ENCODE data around the gene CDYL2.

CDYL2 gene

GRCh38 chr16:80671281-80671849 is 133.0 kb downstream of the CDYL2 start:
- Histone ChIP-seq H2BK15ac (replicated peaks; ENCODE audit: low read depth) (no peak overlapping the region), H3K9ac (ENCODE audit: low read length) (no peak overlapping the region), H3K4me3 (ENCODE audit: low read length) (no peak overlapping the region), H3K4me2 (ENCODE audit: low read length) (no peak overlapping the region), H3K27me3 (ENCODE audit: insufficient read depth, low read length, poor library complexity) (no peaks in the 10 kb centered on the region), H4K5ac (ENCODE audit: low read length) (no peak overlapping the region), H2BK120ac (ENCODE audit: low read depth, low read length) (no peak overlapping the region), H4K8ac (ENCODE audit: low read depth, low read length) (no peak overlapping the region), H3K4me1 (ENCODE audit: control insufficient read depth, low read depth, low read length) (peaks cover 3% of the 10 kb centered on the region), H3K56ac (ENCODE audit: low read length) (no peak overlapping the region), H3K36me3 (ENCODE audit: control insufficient read depth, insufficient read depth, low read length) (no peaks in the 10 kb centered on the region), H3K4ac (ENCODE audit: low read depth, low read length) (no peak overlapping the region), H3K18ac (ENCODE audit: low read length) (no peak overlapping the region), H3K23ac (ENCODE audit: low read length) (no peak overlapping the region), H3K79me1 (ENCODE audit: low read length) (no peaks in the 10 kb centered on the region), H2BK5ac (ENCODE audit: low read length) (no peak overlapping the region), H3K27ac (ENCODE audit: low read depth, low read length) (no peak overlapping the region), H2AK5ac (ENCODE audit: low read length) (no peak overlapping the region), H3K79me2 (ENCODE audit: control insufficient read depth, insufficient read depth, low read length) (no peaks in the 10 kb centered on the region)
- DNase-seq, result no peak
- no CpG with 5 or more reads among the region's 5 CpGs for WGBS (ENCODE audit: extremely low coverage, insufficient coverage, low lambda C conversion rate)

- Histone ChIP-seq H3K36me3 (ENCODE audit: control insufficient read depth, insufficient read depth, low read length) (no peaks in the 10 kb centered on the region), H3K79me1 (ENCODE audit: low read length) (no peaks in the 10 kb centered on the region), H2BK120ac (ENCODE audit: low read depth, low read length) (no peak overlapping the region), H3K27ac (ENCODE audit: low read depth, low read length) (no peak overlapping the region), H2BK5ac (ENCODE audit: low read length) (no peak overlapping the region), H2BK15ac (replicated peaks; ENCODE audit: low read depth) (no peak overlapping the region), H2AK5ac (ENCODE audit: low read length) (no peak overlapping the region), H3K79me2 (ENCODE audit: control insufficient read depth, insufficient read depth, low read length) (no peaks in the 10 kb centered on the region), H3K4ac (ENCODE audit: low read depth, low read length) (no peak overlapping the region), H3K23ac (ENCODE audit: low read length) (no peak overlapping the region), H4K8ac (ENCODE audit: low read depth, low read length) (no peak overlapping the region), H3K18ac (ENCODE audit: low read length) (no peak overlapping the region), H3K9ac (ENCODE audit: low read length) (no peak overlapping the region), H3K27me3 (ENCODE audit: insufficient read depth, low read length, poor library complexity) (no peaks in the 10 kb centered on the region), H3K4me1 (ENCODE audit: control insufficient read depth, low read depth, low read length) (peaks cover 3% of the 10 kb centered on the region), H4K5ac (ENCODE audit: low read length) (no peak overlapping the region), H3K56ac (ENCODE audit: low read length) (no peak overlapping the region), H3K4me3 (ENCODE audit: low read length) (no peak overlapping the region), H3K4me2 (ENCODE audit: low read length) (no peak overlapping the region)
- no CpG with 5 or more reads among the region's 20 CpGs for WGBS (ENCODE audit: extremely low coverage, insufficient coverage, low lambda C conversion rate)
- no peak for DNase-seq
Measured at GRCh38 chr16:80670170-80670865, 134.1 kb downstream of the CDYL2 start.

- Histone ChIP-seq H3K36me3 (ENCODE audit: control insufficient read depth, insufficient read depth, low read length) (no peaks in the 10 kb centered on the region), H2BK120ac (ENCODE audit: low read depth, low read length) (no peak overlapping the region), H3K4me2 (ENCODE audit: low read length) (no peak overlapping the region), H3K4me3 (ENCODE audit: low read length) (no peak overlapping the region), H3K79me1 (ENCODE audit: low read length) (no peaks in the 10 kb centered on the region), H3K27me3 (ENCODE audit: insufficient read depth, low read length, poor library complexity) (no peaks in the 10 kb centered on the region), H2AK5ac (ENCODE audit: low read length) (no peak overlapping the region), H3K79me2 (ENCODE audit: control insufficient read depth, insufficient read depth, low read length) (no peaks in the 10 kb centered on the region), H3K27ac (ENCODE audit: low read depth, low read length) (no peak overlapping the region), H3K4me1 (ENCODE audit: control insufficient read depth, low read depth, low read length) (peaks cover 3% of the 10 kb centered on the region), H3K56ac (ENCODE audit: low read length) (no peak overlapping the region), H4K8ac (ENCODE audit: low read depth, low read length) (no peak overlapping the region), H2BK5ac (ENCODE audit: low read length) (no peak overlapping the region), H3K18ac (ENCODE audit: low read length) (no peak overlapping the region), H3K9ac (ENCODE audit: low read length) (no peak overlapping the region), H2BK15ac (replicated peaks; ENCODE audit: low read depth) (no peak overlapping the region), H3K4ac (ENCODE audit: low read depth, low read length) (no peak overlapping the region), H4K5ac (ENCODE audit: low read length) (no peak overlapping the region), H3K23ac (ENCODE audit: low read length) (no peak overlapping the region)
- WGBS (ENCODE audit: extremely low coverage, insufficient coverage, low lambda C conversion rate), result no CpG with 5 or more reads among the region's 6 CpGs
- DNase-seq, result no peak
Measured at GRCh38 chr16:80669673-80670072, 134.7 kb downstream of the CDYL2 start.

GRCh38 chr16:80667925-80668324 is 136.5 kb downstream of the CDYL2 start:
- H4K8ac ChIP-seq (ENCODE audit: low read depth, low read length), result no peak overlapping the region
- no peak overlapping the region for H3K4me2 ChIP-seq (ENCODE audit: low read length)
- no peaks in the 10 kb centered on the region for H3K27me3 ChIP-seq (ENCODE audit: insufficient read depth, low read length, poor library complexity)
- H3K79me1 ChIP-seq (ENCODE audit: low read length), result no peaks in the 10 kb centered on the region
- H3K4me3 ChIP-seq (ENCODE audit: low read length), result no peak overlapping the region
- DNase-seq, result no peak
- no peak overlapping the region for H2AK5ac ChIP-seq (ENCODE audit: low read length)
- no peak overlapping the region for H3K18ac ChIP-seq (ENCODE audit: low read length)
- H2BK15ac ChIP-seq (replicated peaks; ENCODE audit: low read depth), result no peak overlapping the region
- H3K36me3 ChIP-seq (ENCODE audit: control insufficient read depth, insufficient read depth, low read length), result no peaks in the 10 kb centered on the region
- no peak overlapping the region for H3K56ac ChIP-seq (ENCODE audit: low read length)
- H3K79me2 ChIP-seq (ENCODE audit: control insufficient read depth, insufficient read depth, low read length), result no peaks in the 10 kb centered on the region
- no CpG with 5 or more reads among the region's 6 CpGs for WGBS (ENCODE audit: extremely low coverage, insufficient coverage, low lambda C conversion rate)
- no peak overlapping the region for H3K23ac ChIP-seq (ENCODE audit: low read length)
- no peak overlapping the region for H2BK120ac ChIP-seq (ENCODE audit: low read depth, low read length)
- H3K4ac ChIP-seq (ENCODE audit: low read depth, low read length), result no peak overlapping the region
- no peak overlapping the region for H3K9ac ChIP-seq (ENCODE audit: low read length)
- no peak overlapping the region for H4K5ac ChIP-seq (ENCODE audit: low read length)
- H3K4me1 ChIP-seq (ENCODE audit: control insufficient read depth, low read depth, low read length), result peaks cover 3% of the 10 kb centered on the region
- H3K27ac ChIP-seq (ENCODE audit: low read depth, low read length), result no peak overlapping the region
- no peak overlapping the region for H2BK5ac ChIP-seq (ENCODE audit: low read length)

GRCh38 chr16:80667251-80667560 is 137.2 kb downstream of the CDYL2 start:
- no peak overlapping the region for H3K27ac ChIP-seq (ENCODE audit: low read depth, low read length)
- no peak overlapping the region for H3K4me2 ChIP-seq (ENCODE audit: low read length)
- no peak overlapping the region for H4K8ac ChIP-seq (ENCODE audit: low read depth, low read length)
- H3K79me1 ChIP-seq (ENCODE audit: low read length), result no peaks in the 10 kb centered on the region
- H2BK120ac ChIP-seq (ENCODE audit: low read depth, low read length), result no peak overlapping the region
- no peak overlapping the region for H2BK15ac ChIP-seq (replicated peaks; ENCODE audit: low read depth)
- no CpG with 5 or more reads among the region's 4 CpGs for WGBS (ENCODE audit: extremely low coverage, insufficient coverage, low lambda C conversion rate)
- no peak overlapping the region for H2BK5ac ChIP-seq (ENCODE audit: low read length)
- DNase-seq, result no peak
- H3K18ac ChIP-seq (ENCODE audit: low read length), result no peak overlapping the region
- no peak overlapping the region for H4K5ac ChIP-seq (ENCODE audit: low read length)
- no peak overlapping the region for H3K4me3 ChIP-seq (ENCODE audit: low read length)
- no peak overlapping the region for H3K4ac ChIP-seq (ENCODE audit: low read depth, low read length)
- no peak overlapping the region for H2AK5ac ChIP-seq (ENCODE audit: low read length)
- no peaks in the 10 kb centered on the region for H3K79me2 ChIP-seq (ENCODE audit: control insufficient read depth, insufficient read depth, low read length)
- no peak overlapping the region for H3K23ac ChIP-seq (ENCODE audit: low read length)
- no peaks in the 10 kb centered on the region for H3K36me3 ChIP-seq (ENCODE audit: control insufficient read depth, insufficient read depth, low read length)
- peaks cover 3% of the 10 kb centered on the region for H3K4me1 ChIP-seq (ENCODE audit: control insufficient read depth, low read depth, low read length)
- no peaks in the 10 kb centered on the region for H3K27me3 ChIP-seq (ENCODE audit: insufficient read depth, low read length, poor library complexity)
- H3K9ac ChIP-seq (ENCODE audit: low read length), result no peak overlapping the region
- H3K56ac ChIP-seq (ENCODE audit: low read length), result no peak overlapping the region

Measured in mesendoderm (in vitro differentiated cells).